ENCODE measurements around the gene ATP8A1. TPM values are rescaled to one million over a fixed set of nuclear protein-coding genes. Genes with fewer than 3 reads are reported as not detected.
A peak's percentile ranks its signal among the peaks of the same experiment; 100 is the strongest.

Gene ATP8A1
- total RNA-seq, 1 donor from 2014 or later, result 2.4 TPM

- H3K4me3 Mint-ChIP-seq (ENCODE audit: unreplicated experiment), result no peak overlapping the region
- H3K36me3 Mint-ChIP-seq (ENCODE audit: unreplicated experiment), result no peaks in the 10 kb centered on the region
- peaks cover 4% of the 10 kb centered on the region for H3K9me3 Mint-ChIP-seq (ENCODE audit: unreplicated experiment)
- peaks cover 5% of the 10 kb centered on the region for H3K4me1 Mint-ChIP-seq (ENCODE audit: unreplicated experiment)
- no peak overlapping the region for H3K27ac Mint-ChIP-seq (ENCODE audit: unreplicated experiment)
- DNase-seq (ENCODE audit: extremely low spot score, unreplicated experiment), result no peak
- peak; percentile 81 for TF ChIP-seq CTCF (IDR thresholded peaks at IDR 0.05)
- H3K27me3 Mint-ChIP-seq (ENCODE audit: unreplicated experiment), result peaks cover 7% of the 10 kb centered on the region
Measured at GRCh38 chr4:42371305-42372252, 285.3 kb downstream of the ATP8A1 start.

GRCh38 chr4:42369489-42369888, 287.4 kb downstream of the ATP8A1 start:
- peaks cover 5% of the 10 kb centered on the region for H3K4me1 Mint-ChIP-seq (ENCODE audit: unreplicated experiment)
- peaks cover 8% of the 10 kb centered on the region for H3K27me3 Mint-ChIP-seq (ENCODE audit: unreplicated experiment)
- H3K4me3 Mint-ChIP-seq (ENCODE audit: unreplicated experiment), result no peak overlapping the region
- TF ChIP-seq CTCF (IDR thresholded peaks at IDR 0.05), result no peak
- no peak for DNase-seq (ENCODE audit: extremely low spot score, unreplicated experiment)
- H3K27ac Mint-ChIP-seq (ENCODE audit: unreplicated experiment), result no peak overlapping the region
- H3K9me3 Mint-ChIP-seq (ENCODE audit: unreplicated experiment), result peaks cover 4% of the 10 kb centered on the region
- H3K36me3 Mint-ChIP-seq (ENCODE audit: unreplicated experiment), result no peaks in the 10 kb centered on the region

- no peak for DNase-seq (ENCODE audit: extremely low spot score, unreplicated experiment)
- Mint-ChIP-seq H3K36me3 (ENCODE audit: unreplicated experiment) (no peaks in the 10 kb centered on the region), H3K27ac (ENCODE audit: unreplicated experiment) (no peak overlapping the region), H3K27me3 (ENCODE audit: unreplicated experiment) (peaks cover 23% of the 10 kb centered on the region), H3K4me3 (ENCODE audit: unreplicated experiment) (no peak overlapping the region), H3K4me1 (ENCODE audit: unreplicated experiment) (peaks cover 2% of the 10 kb centered on the region), H3K9me3 (ENCODE audit: unreplicated experiment) (peaks cover 6% of the 10 kb centered on the region)
- TF ChIP-seq CTCF (IDR thresholded peaks at IDR 0.05), result no peak
Measured at GRCh38 chr4:42366959-42367358, 289.9 kb downstream of the ATP8A1 start.

- Mint-ChIP-seq H3K4me1 (ENCODE audit: unreplicated experiment) (no peaks in the 10 kb centered on the region), H3K36me3 (ENCODE audit: unreplicated experiment) (no peaks in the 10 kb centered on the region), H3K4me3 (ENCODE audit: unreplicated experiment) (no peak overlapping the region), H3K27me3 (ENCODE audit: unreplicated experiment) (peaks cover 39% of the 10 kb centered on the region), H3K27ac (ENCODE audit: unreplicated experiment) (no peak overlapping the region), H3K9me3 (ENCODE audit: unreplicated experiment) (peaks cover 6% of the 10 kb centered on the region)
- no peak for TF ChIP-seq CTCF (IDR thresholded peaks at IDR 0.05)
- DNase-seq (ENCODE audit: extremely low spot score, unreplicated experiment), result no peak
Measured at GRCh38 chr4:42364266-42365053, 292.4 kb downstream of the ATP8A1 start.

- TF ChIP-seq CTCF (IDR thresholded peaks at IDR 0.05), result no peak
- Mint-ChIP-seq H3K27ac (ENCODE audit: unreplicated experiment) (no peak overlapping the region), H3K9me3 (ENCODE audit: unreplicated experiment) (peaks cover 6% of the 10 kb centered on the region), H3K4me3 (ENCODE audit: unreplicated experiment) (no peak overlapping the region), H3K27me3 (ENCODE audit: unreplicated experiment) (peaks cover 47% of the 10 kb centered on the region), H3K36me3 (ENCODE audit: unreplicated experiment) (no peaks in the 10 kb centered on the region), H3K4me1 (ENCODE audit: unreplicated experiment) (no peaks in the 10 kb centered on the region)
- no peak for DNase-seq (ENCODE audit: extremely low spot score, unreplicated experiment)
Measured at GRCh38 chr4:42363614-42364013, 293.3 kb downstream of the ATP8A1 start.

Data from osteocyte (in vitro differentiated cells).